H1 (cell line): ENCODE data around the gene PRKAR1B. TPM values are rescaled to one million over a fixed set of nuclear protein-coding genes. Genes with fewer than 3 reads are reported as not detected.

ENCODE experiments used
- ATF3 ChIP-seq: IDR thresholded peaks from 2 replicates; pipeline ENCODE4 v1.6.1; 2011; ENCODE audit warnings: low read depth, mild to moderate bottlenecking, low read length; ENCODE audit not compliant: insufficient read depth
- NRF1 ChIP-seq: IDR thresholded peaks from 2 replicates; pipeline ENCODE4 v1.6.1; 2011; ENCODE audit warnings: mild to moderate bottlenecking, low read depth, low read length, improper control_type of control experiment
- SUZ12 ChIP-seq: fragments of 200-600 bp; sonication (generic); IDR thresholded peaks from 2 replicates; pipeline ENCODE4 v1.6.1; 2012; ENCODE audit warnings: mild to moderate bottlenecking, inconsistent platforms, low read length, moderate library complexity, mixed read lengths
- TCF12 ChIP-seq: IDR thresholded peaks from 2 replicates; pipeline ENCODE4 v1.6.1; 2011; ENCODE audit warnings: low read depth, mild to moderate bottlenecking, low read length
- polyA plus RNA-seq, 7 experiments: library from polyadenylated mRNA; depleted of rRNA in 3 of 7; stranded (reverse) in 5 of 7; unstranded in 2 of 7; fragments of >200 nt in 5 of 7; fragments of 200-250 nt in 2 of 7; gene quantifications; 1 replicate in 5 of 7; 2 replicates in 1 of 7; 4 replicates in 1 of 7; pipeline versions ENCODE4 v1.2.1 to v1.2.3, GENCODE V29; 2011 to 2013; ENCODE audit warnings: missing spikeins in 2 of 7, mixed read lengths in 2 of 7
- total RNA-seq: library from RNA; stranded (reverse); fragmentation: NEBNext Ultra II Directional; extraction: Animal tissue kit (Norgen Biotek cat#: 25700); gene quantifications from 2 replicates; pipeline ENCODE4 v1.2.1, GENCODE V29; 2021
- TF ChIP-seq, protein P1 (sequence below): fragments of 300-600 bp; sonication (generic); IDR thresholded peaks from 2 replicates; pipeline ENCODE4 v1.7.1; 2012; ENCODE audit warnings: low read length, moderate library complexity, mild to moderate bottlenecking, inconsistent platforms; ENCODE audit not compliant: insufficient replicate concordance

The PRKAR1B gene
- total and polyA plus RNA-seq, 2 of the 8 experiments (the other 6 are each of a cell fraction or from before 2014, with no cell fraction given) = 12.3 to 55.7 TPM

GRCh38 chr7:734808-735207, 7.7 kb upstream of the PRKAR1B start (continued):
- TF ChIP-seq ATF3 (no peak), TCF12 (no peak), SUZ12 (no peak), NRF1 (no peak)
- TF ChIP-seq, protein P1, sequence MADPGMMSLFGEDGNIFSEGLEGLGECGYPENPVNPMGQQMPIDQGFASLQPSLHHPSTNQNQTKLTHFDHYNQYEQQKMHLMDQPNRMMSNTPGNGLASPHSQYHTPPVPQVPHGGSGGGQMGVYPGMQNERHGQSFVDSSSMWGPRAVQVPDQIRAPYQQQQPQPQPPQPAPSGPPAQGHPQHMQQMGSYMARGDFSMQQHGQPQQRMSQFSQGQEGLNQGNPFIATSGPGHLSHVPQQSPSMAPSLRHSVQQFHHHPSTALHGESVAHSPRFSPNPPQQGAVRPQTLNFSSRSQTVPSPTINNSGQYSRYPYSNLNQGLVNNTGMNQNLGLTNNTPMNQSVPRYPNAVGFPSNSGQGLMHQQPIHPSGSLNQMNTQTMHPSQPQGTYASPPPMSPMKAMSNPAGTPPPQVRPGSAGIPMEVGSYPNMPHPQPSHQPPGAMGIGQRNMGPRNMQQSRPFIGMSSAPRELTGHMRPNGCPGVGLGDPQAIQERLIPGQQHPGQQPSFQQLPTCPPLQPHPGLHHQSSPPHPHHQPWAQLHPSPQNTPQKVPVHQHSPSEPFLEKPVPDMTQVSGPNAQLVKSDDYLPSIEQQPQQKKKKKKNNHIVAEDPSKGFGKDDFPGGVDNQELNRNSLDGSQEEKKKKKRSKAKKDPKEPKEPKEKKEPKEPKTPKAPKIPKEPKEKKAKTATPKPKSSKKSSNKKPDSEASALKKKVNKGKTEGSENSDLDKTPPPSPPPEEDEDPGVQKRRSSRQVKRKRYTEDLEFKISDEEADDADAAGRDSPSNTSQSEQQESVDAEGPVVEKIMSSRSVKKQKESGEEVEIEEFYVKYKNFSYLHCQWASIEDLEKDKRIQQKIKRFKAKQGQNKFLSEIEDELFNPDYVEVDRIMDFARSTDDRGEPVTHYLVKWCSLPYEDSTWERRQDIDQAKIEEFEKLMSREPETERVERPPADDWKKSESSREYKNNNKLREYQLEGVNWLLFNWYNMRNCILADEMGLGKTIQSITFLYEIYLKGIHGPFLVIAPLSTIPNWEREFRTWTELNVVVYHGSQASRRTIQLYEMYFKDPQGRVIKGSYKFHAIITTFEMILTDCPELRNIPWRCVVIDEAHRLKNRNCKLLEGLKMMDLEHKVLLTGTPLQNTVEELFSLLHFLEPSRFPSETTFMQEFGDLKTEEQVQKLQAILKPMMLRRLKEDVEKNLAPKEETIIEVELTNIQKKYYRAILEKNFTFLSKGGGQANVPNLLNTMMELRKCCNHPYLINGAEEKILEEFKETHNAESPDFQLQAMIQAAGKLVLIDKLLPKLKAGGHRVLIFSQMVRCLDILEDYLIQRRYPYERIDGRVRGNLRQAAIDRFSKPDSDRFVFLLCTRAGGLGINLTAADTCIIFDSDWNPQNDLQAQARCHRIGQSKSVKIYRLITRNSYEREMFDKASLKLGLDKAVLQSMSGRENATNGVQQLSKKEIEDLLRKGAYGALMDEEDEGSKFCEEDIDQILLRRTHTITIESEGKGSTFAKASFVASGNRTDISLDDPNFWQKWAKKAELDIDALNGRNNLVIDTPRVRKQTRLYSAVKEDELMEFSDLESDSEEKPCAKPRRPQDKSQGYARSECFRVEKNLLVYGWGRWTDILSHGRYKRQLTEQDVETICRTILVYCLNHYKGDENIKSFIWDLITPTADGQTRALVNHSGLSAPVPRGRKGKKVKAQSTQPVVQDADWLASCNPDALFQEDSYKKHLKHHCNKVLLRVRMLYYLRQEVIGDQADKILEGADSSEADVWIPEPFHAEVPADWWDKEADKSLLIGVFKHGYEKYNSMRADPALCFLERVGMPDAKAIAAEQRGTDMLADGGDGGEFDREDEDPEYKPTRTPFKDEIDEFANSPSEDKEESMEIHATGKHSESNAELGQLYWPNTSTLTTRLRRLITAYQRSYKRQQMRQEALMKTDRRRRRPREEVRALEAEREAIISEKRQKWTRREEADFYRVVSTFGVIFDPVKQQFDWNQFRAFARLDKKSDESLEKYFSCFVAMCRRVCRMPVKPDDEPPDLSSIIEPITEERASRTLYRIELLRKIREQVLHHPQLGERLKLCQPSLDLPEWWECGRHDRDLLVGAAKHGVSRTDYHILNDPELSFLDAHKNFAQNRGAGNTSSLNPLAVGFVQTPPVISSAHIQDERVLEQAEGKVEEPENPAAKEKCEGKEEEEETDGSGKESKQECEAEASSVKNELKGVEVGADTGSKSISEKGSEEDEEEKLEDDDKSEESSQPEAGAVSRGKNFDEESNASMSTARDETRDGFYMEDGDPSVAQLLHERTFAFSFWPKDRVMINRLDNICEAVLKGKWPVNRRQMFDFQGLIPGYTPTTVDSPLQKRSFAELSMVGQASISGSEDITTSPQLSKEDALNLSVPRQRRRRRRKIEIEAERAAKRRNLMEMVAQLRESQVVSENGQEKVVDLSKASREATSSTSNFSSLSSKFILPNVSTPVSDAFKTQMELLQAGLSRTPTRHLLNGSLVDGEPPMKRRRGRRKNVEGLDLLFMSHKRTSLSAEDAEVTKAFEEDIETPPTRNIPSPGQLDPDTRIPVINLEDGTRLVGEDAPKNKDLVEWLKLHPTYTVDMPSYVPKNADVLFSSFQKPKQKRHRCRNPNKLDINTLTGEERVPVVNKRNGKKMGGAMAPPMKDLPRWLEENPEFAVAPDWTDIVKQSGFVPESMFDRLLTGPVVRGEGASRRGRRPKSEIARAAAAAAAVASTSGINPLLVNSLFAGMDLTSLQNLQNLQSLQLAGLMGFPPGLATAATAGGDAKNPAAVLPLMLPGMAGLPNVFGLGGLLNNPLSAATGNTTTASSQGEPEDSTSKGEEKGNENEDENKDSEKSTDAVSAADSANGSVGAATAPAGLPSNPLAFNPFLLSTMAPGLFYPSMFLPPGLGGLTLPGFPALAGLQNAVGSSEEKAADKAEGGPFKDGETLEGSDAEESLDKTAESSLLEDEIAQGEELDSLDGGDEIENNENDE = no peak
